T-helper 1 cell treated with Interleukin-12 subunit alpha and Interleukin-12 subunit beta and Interleukin-4 antibody, amounts not matched to agents 30 μg/mL and 1 μg/mL, for 36 hours (primary cell): ENCODE data around the gene ARHGEF10L.

ENCODE experiments used
- H3K27ac Mint-ChIP-seq: one replicate; pipeline ENCODE4 v1.8.0; 2021; ENCODE audit warnings: mild to moderate bottlenecking, mixed read lengths
- H3K27me3 Mint-ChIP-seq: one replicate; pipeline ENCODE4 v1.8.0; 2021; ENCODE audit warnings: low read depth, mixed read lengths
- H3K36me3 Mint-ChIP-seq: one replicate; pipeline ENCODE4 v1.8.0; 2021; ENCODE audit warnings: low read depth, mixed read lengths
- H3K4me1 Mint-ChIP-seq: one replicate; pipeline ENCODE4 v1.8.0; 2021; ENCODE audit warnings: low read depth, mixed read lengths
- H3K4me3 Mint-ChIP-seq: one replicate; pipeline ENCODE4 v1.8.0; 2021; ENCODE audit warnings: mild to moderate bottlenecking, moderate library complexity, mixed read lengths
- H3K9me3 Mint-ChIP-seq: one replicate; pipeline ENCODE4 v1.8.0; 2021; ENCODE audit warnings: mixed read lengths

ARHGEF10L gene

DNA sequence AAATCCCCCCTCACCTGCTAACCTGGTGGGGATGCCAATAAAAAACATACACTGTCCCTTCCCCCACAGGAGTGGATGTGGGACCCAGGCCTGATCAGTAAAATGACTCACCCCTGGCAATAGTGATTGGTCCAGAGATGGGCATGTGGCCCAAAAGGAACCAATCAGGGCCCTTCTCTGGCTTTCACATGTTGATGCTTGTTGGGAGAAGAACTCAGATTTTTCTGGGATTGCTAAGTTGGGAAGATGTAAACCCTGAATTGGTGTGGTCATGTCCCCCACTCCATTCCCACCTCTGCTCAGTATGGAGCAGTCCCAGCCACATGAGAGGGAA, 172.0 kb downstream of the ARHGEF10L start:
- Mint-ChIP-seq H3K9me3 (no peaks in the 10 kb centered on the region), H3K27ac (no peak overlapping the region), H3K4me3 (no peak overlapping the region), H3K27me3 (no peaks in the 10 kb centered on the region), H3K4me1 (no peaks in the 10 kb centered on the region), H3K36me3 (no peaks in the 10 kb centered on the region)

DNA sequence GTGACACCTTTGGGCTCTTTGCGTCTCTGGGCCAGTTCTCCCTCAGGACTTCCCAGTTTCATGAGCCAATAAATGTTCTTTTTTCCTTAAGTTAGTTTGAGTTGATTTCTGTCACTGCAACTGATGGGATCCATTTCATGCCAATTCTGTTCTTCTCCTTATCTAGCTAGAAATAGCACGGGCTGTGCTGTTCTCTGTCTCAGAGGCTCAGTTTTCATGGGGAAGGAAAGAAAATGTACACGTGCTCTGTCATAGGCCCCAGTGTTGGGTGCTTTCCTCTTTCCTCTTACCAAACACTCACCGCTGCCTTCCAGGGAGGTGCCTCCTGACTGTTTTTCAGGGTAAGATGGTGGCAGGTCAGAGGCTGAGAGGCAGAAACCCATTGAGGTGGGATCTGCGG, 172.4 kb downstream of the ARHGEF10L start:
- no peak overlapping the region for H3K27ac Mint-ChIP-seq
- no peaks in the 10 kb centered on the region for H3K9me3 Mint-ChIP-seq
- H3K4me1 Mint-ChIP-seq = no peaks in the 10 kb centered on the region
- no peaks in the 10 kb centered on the region for H3K27me3 Mint-ChIP-seq
- no peaks in the 10 kb centered on the region for H3K36me3 Mint-ChIP-seq
- no peak overlapping the region for H3K4me3 Mint-ChIP-seq

DNA sequence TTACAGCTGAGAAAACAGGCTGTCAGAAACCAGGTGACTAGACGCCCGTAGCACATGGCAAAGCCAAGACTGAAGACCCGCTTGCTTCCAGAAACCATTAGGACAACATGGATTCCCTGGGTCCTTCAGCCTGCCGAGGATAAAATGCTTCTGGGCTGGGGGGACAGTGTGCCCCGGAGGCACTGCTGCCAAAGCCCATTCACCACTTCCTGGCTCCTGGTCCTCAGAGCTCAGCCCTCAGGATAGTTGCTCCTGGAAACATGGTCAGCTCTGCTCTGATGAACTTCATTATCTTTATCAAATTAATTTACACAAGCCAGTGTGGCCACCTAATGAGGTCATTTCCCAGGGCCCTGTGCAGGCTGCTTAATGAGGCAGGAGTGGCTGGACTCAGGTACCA, 174.5 kb downstream of the ARHGEF10L start:
- no peak overlapping the region for H3K27ac Mint-ChIP-seq
- H3K27me3 Mint-ChIP-seq = no peaks in the 10 kb centered on the region
- no peaks in the 10 kb centered on the region for H3K4me1 Mint-ChIP-seq
- no peaks in the 10 kb centered on the region for H3K36me3 Mint-ChIP-seq
- no peak overlapping the region for H3K4me3 Mint-ChIP-seq
- H3K9me3 Mint-ChIP-seq = no peaks in the 10 kb centered on the region

DNA sequence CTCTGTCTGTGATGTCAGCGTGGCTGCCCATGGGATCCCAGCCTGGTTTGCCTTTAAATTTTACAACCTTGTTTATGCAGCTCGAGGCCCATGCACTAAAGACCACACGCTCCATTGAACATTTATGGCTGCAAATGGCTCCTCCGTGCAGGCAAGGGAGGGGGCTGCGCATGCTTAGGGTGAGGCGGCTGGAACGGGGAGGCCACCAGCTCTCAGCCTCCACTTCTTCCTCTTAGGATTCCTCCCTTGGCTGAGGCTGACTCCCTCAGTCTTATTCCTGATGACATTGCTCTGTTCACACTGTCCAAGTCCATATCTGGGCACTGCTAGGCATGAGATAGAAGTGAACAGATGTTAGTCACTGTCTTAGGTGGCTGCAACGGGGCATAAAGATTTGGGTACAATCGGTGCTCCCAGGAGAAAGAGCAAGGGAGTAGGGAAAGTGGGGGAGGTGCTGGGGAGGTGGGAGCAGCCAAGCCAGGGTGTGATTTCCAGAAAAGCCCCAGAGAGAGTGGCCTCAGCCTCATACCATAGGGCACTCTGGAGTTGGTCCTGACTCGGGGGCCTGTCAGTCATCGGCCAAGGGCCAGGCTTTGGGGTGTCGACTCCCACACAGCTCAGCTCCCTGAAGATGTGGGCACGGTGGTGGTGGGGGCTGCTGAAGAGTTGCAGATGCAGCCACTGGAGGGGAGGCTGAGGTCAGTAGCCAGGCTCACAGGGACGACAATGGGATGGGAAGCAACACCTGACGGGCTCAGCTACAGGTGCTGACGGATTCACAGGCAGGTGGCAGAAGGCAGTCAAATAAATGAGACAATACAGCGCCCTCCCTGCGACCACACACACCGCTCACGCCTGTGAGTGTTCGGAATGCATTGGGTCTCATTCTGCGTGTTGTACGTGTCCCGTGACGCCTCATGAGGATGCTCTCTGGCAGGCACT, 178.4 kb downstream of the ARHGEF10L start:
- no peaks in the 10 kb centered on the region for H3K4me1 Mint-ChIP-seq

DNA sequence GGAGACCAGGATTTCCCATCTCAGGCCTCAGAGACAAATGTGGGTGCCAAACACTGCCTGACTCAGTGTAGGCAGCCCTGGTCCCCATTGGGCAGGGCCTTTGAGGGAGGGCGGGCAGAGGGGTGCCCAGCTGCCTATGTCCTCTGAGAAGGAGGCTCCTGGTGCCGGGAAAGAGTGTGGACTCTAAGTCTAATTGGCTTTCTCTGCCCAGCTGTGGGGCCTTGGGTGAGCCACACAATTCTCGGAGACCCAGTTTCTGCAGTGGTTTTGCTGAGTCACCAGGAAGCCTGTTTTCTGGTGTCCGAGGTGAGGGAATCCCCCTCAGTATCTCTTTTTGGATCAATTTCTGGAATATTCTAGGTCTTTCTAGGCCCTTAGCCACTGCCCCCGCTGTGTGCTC, 180.4 kb downstream of the ARHGEF10L start:
- Mint-ChIP-seq H3K27ac (no peak overlapping the region), H3K36me3 (no peaks in the 10 kb centered on the region), H3K9me3 (no peaks in the 10 kb centered on the region), H3K4me1 (no peaks in the 10 kb centered on the region), H3K27me3 (no peaks in the 10 kb centered on the region), H3K4me3 (no peak overlapping the region)

More for the DNA sequence above, 178.4 kb downstream of the ARHGEF10L start:
- H3K27ac Mint-ChIP-seq = no peak overlapping the region
- no peaks in the 10 kb centered on the region for H3K27me3 Mint-ChIP-seq
- no peaks in the 10 kb centered on the region for H3K9me3 Mint-ChIP-seq
- H3K36me3 Mint-ChIP-seq = no peaks in the 10 kb centered on the region
- H3K4me3 Mint-ChIP-seq = no peak overlapping the region

DNA sequence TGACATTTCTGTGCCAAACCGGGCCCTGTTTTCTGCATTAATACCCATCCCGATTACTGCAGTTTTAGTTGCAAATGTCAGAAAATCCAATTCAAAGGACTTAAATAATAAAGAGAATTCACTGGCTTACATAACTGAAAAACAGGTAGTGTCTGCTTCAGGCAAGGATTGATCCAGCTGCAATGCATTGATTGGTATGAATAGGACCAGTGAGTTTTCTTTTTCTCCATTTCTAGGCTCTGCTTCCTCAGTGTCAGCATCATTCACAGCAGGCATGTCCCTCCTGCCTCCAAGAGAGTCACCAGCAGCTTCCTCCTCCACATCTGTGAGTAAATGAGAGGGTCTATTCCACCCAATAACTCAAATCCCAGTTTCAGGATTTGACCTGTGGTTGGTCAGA, 181.9 kb downstream of the ARHGEF10L start:
- Mint-ChIP-seq H3K4me3 (no peak overlapping the region), H3K9me3 (no peaks in the 10 kb centered on the region), H3K27me3 (no peaks in the 10 kb centered on the region), H3K36me3 (no peaks in the 10 kb centered on the region), H3K4me1 (no peaks in the 10 kb centered on the region), H3K27ac (no peak overlapping the region)

DNA sequence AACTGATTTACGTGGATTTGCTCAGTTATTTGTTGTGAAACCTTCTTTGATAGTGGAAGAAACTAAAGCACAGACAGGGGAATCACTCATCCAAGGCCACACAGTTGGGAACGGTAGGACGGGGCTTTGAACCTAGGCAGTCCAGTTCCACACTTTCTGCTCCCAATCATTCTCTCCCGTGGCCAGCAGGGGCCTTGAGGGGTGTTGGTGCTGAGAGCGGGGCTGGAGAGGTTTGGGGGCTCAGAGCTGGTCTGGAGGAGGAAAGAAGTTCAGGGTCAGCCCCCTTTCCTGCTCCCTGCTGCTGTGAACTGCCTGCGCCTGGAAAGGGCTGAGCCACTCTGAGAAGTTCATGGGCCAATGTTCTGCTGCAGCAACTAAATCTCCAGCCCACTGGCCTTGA, 184.2 kb downstream of the ARHGEF10L start:
- Mint-ChIP-seq H3K27me3 (no peaks in the 10 kb centered on the region), H3K4me1 (no peaks in the 10 kb centered on the region)

DNA sequence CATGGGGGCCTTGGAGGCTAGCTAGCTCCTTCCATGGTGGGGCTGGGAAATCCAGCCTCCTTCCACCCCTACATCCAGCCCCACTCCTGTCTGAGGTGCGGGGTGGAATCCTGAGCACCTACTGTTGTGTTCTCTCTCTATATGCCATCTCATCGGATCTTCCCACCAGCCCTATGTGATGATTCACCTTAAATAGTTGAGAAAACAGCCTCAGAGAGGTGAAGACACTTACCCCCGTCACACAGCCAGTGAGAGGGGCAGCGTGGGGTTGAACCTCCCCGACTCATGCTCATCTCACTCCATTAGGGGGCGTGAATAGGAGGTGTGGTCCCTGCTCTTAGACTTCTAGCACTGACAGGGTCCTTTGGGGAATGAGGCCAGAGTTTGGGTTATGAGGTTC, 184.7 kb downstream of the ARHGEF10L start:
- no peaks in the 10 kb centered on the region for H3K27me3 Mint-ChIP-seq
- H3K27ac Mint-ChIP-seq = no peak overlapping the region
- no peaks in the 10 kb centered on the region for H3K4me1 Mint-ChIP-seq
- no peaks in the 10 kb centered on the region for H3K9me3 Mint-ChIP-seq
- no peaks in the 10 kb centered on the region for H3K36me3 Mint-ChIP-seq
- H3K4me3 Mint-ChIP-seq = no peak overlapping the region

More for the DNA sequence above, 184.2 kb downstream of the ARHGEF10L start:
- H3K27ac Mint-ChIP-seq = no peak overlapping the region
- H3K4me3 Mint-ChIP-seq = no peak overlapping the region
- no peaks in the 10 kb centered on the region for H3K36me3 Mint-ChIP-seq
- H3K9me3 Mint-ChIP-seq = no peaks in the 10 kb centered on the region

DNA sequence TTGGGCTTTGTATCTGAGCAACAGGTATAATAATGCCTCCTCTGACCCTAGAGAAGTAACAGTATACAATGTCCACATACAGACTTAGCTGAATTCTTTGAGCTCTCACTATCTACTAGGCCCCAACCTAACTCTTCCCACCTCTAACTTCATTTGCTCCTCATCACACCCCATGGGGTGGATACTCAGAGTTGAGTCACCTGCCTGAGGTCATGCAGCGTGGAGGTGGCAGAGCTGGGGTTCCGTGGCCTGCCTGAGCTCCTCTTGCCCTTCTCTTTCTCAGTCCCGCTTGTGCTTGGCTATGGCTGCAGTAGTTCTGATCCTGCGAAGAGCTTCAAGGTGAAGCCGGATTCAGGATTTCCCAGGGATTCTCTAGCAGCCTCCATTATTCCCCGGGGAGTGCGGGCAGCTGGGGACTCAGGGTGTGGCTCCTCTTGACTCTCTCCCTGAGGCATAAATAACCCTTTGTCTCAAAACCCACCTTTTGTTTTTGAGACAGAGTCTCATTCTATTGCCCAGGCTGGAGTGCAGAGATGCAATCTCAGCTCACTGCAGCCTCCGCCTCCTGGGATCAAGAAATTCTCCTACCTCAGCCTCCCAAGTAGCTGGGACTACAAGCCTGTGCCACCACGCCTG, 185.7 kb downstream of the ARHGEF10L start:
- no peaks in the 10 kb centered on the region for H3K27me3 Mint-ChIP-seq
- H3K4me1 Mint-ChIP-seq = no peaks in the 10 kb centered on the region
- H3K27ac Mint-ChIP-seq = no peak overlapping the region
- no peaks in the 10 kb centered on the region for H3K36me3 Mint-ChIP-seq
- no peak overlapping the region for H3K4me3 Mint-ChIP-seq
- H3K9me3 Mint-ChIP-seq = no peaks in the 10 kb centered on the region

DNA sequence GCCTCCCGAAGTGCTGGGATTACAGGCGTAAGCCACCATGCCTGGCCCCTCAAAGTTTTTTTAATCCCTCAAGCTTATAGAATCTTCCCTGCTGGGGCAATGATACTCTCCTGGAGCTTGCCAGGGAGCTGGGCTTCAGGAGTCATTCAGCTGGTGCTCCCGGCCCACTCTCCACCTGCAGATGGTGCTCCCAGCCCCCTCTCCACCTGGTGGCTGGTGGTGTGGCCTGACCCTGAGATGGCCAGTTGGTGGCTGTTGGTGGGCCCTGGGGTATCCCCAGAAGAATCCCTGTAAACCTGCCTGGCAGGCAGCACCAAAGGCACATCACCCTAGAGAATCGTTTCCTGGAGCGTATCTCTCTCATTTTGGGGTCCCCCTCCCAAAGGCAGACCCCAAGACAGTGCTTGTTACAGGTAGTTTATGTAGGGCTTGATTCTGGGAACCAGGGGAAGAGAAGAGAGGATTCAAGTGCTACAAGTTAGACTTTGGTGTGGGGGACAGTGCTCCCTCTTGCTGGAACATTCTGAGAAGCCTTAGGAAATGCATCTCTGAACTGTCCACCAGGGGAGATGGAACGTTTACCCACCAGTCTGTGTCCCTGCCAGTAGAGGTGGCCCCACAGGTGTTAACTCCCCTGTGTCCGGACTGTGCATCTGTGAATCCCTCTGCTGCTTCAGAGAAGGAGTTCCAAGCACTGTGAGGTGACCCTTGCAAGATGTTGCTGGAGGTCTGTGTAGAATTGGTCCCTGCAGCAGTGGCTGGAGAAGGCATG, 186.5 kb downstream of the ARHGEF10L start:
- Mint-ChIP-seq H3K4me1 (no peaks in the 10 kb centered on the region), H3K27me3 (no peaks in the 10 kb centered on the region), H3K9me3 (no peaks in the 10 kb centered on the region), H3K4me3 (no peak overlapping the region), H3K27ac (no peak overlapping the region), H3K36me3 (no peaks in the 10 kb centered on the region)

DNA sequence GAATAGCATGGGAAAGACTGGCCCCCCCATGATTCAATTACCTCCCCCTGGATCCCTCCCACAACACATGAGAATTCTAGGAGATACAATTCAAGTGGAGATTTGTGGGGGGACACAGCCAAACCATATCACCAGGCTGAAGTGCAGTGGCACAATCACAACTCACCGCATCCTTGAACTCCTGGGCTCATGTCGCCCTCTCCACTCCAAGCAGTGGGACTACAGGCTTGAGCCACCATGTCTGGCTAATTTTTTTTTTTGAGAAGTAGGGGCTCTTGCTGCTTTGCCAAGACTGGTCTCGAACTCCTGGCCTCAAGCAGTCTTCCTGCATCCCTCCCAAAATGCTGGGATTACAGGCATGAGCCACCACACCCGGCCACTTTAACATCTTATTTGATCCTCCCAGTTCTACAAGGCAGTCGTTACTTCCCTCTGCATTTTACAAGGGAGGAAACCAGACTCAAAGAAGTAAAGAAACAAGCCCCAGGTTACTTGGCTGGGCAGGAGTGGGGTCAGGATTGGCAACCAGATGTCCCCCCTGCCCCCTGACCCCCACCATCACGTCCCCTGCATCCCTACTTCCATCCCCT, 188.7 kb downstream of the ARHGEF10L start:
- Mint-ChIP-seq H3K4me3 (no peak overlapping the region), H3K36me3 (no peaks in the 10 kb centered on the region), H3K27ac (no peak overlapping the region), H3K27me3 (no peaks in the 10 kb centered on the region), H3K4me1 (no peaks in the 10 kb centered on the region), H3K9me3 (no peaks in the 10 kb centered on the region)

DNA sequence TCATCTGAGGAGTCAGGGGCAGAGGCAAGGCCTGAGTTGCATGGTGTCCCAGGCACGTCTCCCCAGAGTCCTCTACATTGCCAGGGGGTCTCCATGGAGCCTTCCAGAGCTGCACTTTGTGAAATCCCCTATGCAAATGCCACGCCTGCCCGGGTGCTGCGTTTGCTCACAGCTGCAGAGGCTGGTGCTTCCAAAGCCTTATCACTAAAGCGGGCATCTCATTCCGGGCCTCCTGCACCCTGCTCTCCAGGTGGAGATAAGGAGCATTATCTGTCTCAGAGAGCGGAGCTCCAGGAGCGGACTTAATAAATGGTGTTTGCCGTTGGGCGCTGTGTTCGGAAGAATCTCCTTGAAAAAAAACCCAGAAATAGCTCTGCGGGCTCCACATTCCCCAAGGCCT, 189.8 kb downstream of the ARHGEF10L start:
- H3K36me3 Mint-ChIP-seq = no peaks in the 10 kb centered on the region
- no peak overlapping the region for H3K27ac Mint-ChIP-seq
- H3K27me3 Mint-ChIP-seq = no peaks in the 10 kb centered on the region
- no peak overlapping the region for H3K4me3 Mint-ChIP-seq
- no peaks in the 10 kb centered on the region for H3K4me1 Mint-ChIP-seq
- H3K9me3 Mint-ChIP-seq = no peaks in the 10 kb centered on the region

DNA sequence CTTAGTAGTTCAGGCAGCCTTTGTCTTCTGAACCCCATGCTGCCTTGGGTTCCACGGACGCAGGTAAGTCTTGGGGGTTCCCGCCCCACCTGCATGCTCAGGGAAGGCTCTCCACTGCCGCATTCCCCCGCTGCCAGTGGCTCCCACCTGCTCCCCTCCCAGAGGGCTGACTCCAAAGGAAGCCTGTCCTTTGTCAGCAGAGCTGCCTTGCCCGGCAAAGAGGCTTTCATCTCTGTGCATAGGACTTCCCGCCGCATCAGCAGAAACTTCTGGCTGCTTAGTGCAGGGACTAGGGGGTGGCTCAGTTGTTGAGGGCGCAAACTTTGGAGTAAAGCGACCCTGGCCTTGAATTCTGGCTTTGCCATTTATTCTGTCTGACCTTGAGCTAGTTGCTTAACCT, 190.4 kb downstream of the ARHGEF10L start:
- no peaks in the 10 kb centered on the region for H3K27me3 Mint-ChIP-seq
- H3K36me3 Mint-ChIP-seq = no peaks in the 10 kb centered on the region
- no peaks in the 10 kb centered on the region for H3K9me3 Mint-ChIP-seq
- H3K27ac Mint-ChIP-seq = no peak overlapping the region
- H3K4me1 Mint-ChIP-seq = no peaks in the 10 kb centered on the region
- no peak overlapping the region for H3K4me3 Mint-ChIP-seq

DNA sequence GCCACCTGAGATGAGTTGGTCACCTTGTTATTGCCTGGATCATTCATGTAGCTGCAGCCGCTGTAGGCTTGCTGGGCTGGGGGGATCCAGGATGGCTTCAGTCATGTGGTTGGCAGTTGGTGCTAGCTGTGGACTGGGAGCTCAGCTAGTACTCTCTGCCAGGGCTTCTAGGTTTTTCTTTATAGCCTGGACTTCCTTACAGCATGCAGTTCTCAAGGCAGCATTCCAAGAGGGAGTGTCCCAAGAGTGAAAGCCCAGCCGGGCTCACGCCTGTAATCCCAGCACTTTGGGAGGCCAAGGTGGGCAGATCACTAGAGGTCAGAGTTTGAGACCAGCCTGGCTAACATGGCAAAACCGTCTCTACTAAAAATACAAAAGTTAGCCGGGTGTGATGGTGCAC, 192.0 kb downstream of the ARHGEF10L start:
- Mint-ChIP-seq H3K4me1 (no peaks in the 10 kb centered on the region), H3K27me3 (no peaks in the 10 kb centered on the region), H3K4me3 (no peak overlapping the region), H3K36me3 (no peaks in the 10 kb centered on the region), H3K27ac (no peak overlapping the region), H3K9me3 (no peaks in the 10 kb centered on the region)
